GM12878 (cell line): ENCODE measurements around the gene UBE2L5.

ENCODE experiments used
- JUND ChIP-seq: IDR thresholded peaks from 2 replicates; pipeline ENCODE4 v1.6.1; 2012; ENCODE audit warnings: low read depth, mild to moderate bottlenecking, low read length, improper control_type of control experiment, moderate library complexity
- MYC ChIP-seq: IDR thresholded peaks from 2 replicates; pipeline ENCODE4 v1.6.1; 2011; ENCODE audit warnings: mild to moderate bottlenecking, low read length, moderate library complexity, inconsistent platforms; ENCODE audit not compliant: insufficient read depth, insufficient replicate concordance, insufficient read length, severe bottlenecking
- REST ChIP-seq: IDR thresholded peaks from 2 replicates; pipeline ENCODE4 v1.6.1; 2012; ENCODE audit warnings: mild to moderate bottlenecking, low read depth, low read length
- SIN3A ChIP-seq: IDR thresholded peaks from 2 replicates; pipeline ENCODE4 v1.6.1; 2012; ENCODE audit warnings: low read depth, low read length, improper control_type of control experiment
- TAF1 ChIP-seq: IDR thresholded peaks from 2 replicates; pipeline ENCODE4 v1.6.1; 2011; ENCODE audit warnings: mild to moderate bottlenecking, low read depth, low read length, borderline replicate concordance
- ZBTB11 ChIP-seq: fragments of 450-650 bp; formaldehyde crosslinking; IDR thresholded peaks from 2 replicates; pipeline ENCODE4 v1.5.0; 2022; ENCODE audit warnings: mild to moderate bottlenecking, missing genetic modification characterization
- TF ChIP-seq, protein P1 (sequence below), 3 experiments: IDR thresholded peaks in 2 of 3; conservative IDR thresholded peaks in 1 of 3; 2 replicates each; pipeline ENCODE4 v1.5.1; 2011; ENCODE audit warnings: low read depth in 3 of 3, low read length in 3 of 3, mild to moderate bottlenecking in 3 of 3, control low read depth in 2 of 3, moderate library complexity in 2 of 3, inconsistent platforms in 1 of 3, mixed read lengths in 1 of 3; ENCODE audit not compliant: control insufficient read depth in 2 of 3, insufficient read depth in 1 of 3; ENCODE audit errors: extremely low read depth in 1 of 3
- TF ChIP-seq, protein P2 (sequence below): IDR thresholded peaks from 2 replicates; pipeline ENCODE4 v1.6.1; 2012; ENCODE audit warnings: low read depth, low read length, improper control_type of control experiment

DNA sequence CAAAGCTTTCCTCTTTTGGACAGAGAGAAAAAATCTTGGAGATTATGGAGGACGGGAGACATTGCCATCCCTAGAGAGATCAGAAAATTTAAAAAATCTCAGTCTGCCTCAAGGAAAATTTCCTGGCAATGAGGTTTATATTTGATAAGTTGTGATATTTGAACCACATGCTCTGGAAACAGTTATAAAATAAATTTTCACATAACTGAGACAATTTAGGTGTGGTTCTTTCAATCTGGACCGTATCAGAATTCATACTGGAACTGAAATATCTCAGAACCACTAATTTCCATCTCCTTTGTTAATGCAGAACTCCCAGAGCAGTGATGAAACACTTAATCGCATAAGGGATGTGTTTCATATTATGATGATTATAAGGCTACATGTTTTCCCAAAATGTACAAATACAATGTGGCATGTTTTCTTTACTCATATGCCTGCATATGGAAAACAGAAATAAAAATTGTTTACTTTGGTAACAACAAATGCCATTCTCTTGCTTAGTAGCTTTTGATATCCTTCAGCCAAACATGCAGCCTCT is 13.7 kb downstream of the UBE2L5 start:
- TF ChIP-seq, protein P1, sequence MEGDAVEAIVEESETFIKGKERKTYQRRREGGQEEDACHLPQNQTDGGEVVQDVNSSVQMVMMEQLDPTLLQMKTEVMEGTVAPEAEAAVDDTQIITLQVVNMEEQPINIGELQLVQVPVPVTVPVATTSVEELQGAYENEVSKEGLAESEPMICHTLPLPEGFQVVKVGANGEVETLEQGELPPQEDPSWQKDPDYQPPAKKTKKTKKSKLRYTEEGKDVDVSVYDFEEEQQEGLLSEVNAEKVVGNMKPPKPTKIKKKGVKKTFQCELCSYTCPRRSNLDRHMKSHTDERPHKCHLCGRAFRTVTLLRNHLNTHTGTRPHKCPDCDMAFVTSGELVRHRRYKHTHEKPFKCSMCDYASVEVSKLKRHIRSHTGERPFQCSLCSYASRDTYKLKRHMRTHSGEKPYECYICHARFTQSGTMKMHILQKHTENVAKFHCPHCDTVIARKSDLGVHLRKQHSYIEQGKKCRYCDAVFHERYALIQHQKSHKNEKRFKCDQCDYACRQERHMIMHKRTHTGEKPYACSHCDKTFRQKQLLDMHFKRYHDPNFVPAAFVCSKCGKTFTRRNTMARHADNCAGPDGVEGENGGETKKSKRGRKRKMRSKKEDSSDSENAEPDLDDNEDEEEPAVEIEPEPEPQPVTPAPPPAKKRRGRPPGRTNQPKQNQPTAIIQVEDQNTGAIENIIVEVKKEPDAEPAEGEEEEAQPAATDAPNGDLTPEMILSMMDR (IDR thresholded peaks at IDR 0.05 in 2 of 3, conservative IDR thresholded peaks at IDR 0.05 in 1 of 3; ENCODE audit: control insufficient read depth in 2 of 3, extremely low read depth in 1 of 3, insufficient read depth in 1 of 3, low read depth in 3 of 3, low read length in 3 of 3), result no peak
- TF ChIP-seq REST (no peak), MYC (no peak), TAF1 (no peak), SIN3A (no peak), JUND (no peak), ZBTB11 (no peak)
- TF ChIP-seq, protein P2, sequence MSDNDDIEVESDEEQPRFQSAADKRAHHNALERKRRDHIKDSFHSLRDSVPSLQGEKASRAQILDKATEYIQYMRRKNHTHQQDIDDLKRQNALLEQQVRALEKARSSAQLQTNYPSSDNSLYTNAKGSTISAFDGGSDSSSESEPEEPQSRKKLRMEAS, result no peak
